DOHH2 (cell line): Measurements from ENCODE around the gene ZNF8.

Source experiments
- H3F3A ChIP-seq: fragments of 200-600 bp; sonication (generic), shearing (Covaris generic); 2 replicates; pipeline ENCODE4 v1.6.0; 2016; ENCODE audit warnings: antibody characterized with exemption, mild to moderate bottlenecking; ENCODE audit not compliant: control insufficient read depth, insufficient read depth
- H3K27ac ChIP-seq: fragments of 200-600 bp; sonication (generic); 2 replicates; pipeline ENCODE4 v1.5.1; 2014; ENCODE audit warnings: low read depth, mild to moderate bottlenecking, low read length, moderate library complexity
- H3K27me3 ChIP-seq: fragments of 200-600 bp; sonication (generic); 2 replicates; pipeline ENCODE4 v1.6.1; 2014; ENCODE audit warnings: mild to moderate bottlenecking, low read length, mixed read lengths; ENCODE audit not compliant: control insufficient read depth
- H3K36me3 ChIP-seq: fragments of 200-600 bp; sonication (generic); 2 replicates; pipeline ENCODE4 v1.6.1; 2014; ENCODE audit warnings: mild to moderate bottlenecking, low read length, moderate library complexity, mixed read lengths; ENCODE audit not compliant: control insufficient read depth
- H3K4me1 ChIP-seq: fragments of 200-600 bp; sonication (generic); 2 replicates; pipeline ENCODE4 v1.6.1; 2014; ENCODE audit warnings: mild to moderate bottlenecking, low read length, mixed read lengths; ENCODE audit not compliant: control insufficient read depth
- H3K4me2 ChIP-seq: fragments of 200-600 bp; sonication (generic); 2 replicates; pipeline ENCODE4 v1.6.0; 2014; ENCODE audit warnings: mild to moderate bottlenecking, low read length, moderate library complexity
- H3K4me3 ChIP-seq: fragments of 200-600 bp; sonication (generic); 2 replicates; pipeline ENCODE4 v1.5.1; 2014; ENCODE audit warnings: mild to moderate bottlenecking, low read length, mixed read lengths
- H3K79me2 ChIP-seq: fragments of 200-600 bp; sonication (generic); 2 replicates; pipeline ENCODE4 v1.6.1; 2014; ENCODE audit warnings: mild to moderate bottlenecking, low read length, mixed read lengths; ENCODE audit not compliant: control insufficient read depth
- H3K9me2 ChIP-seq: fragments of 200-600 bp; sonication (generic); replicated peaks from 2 replicates; pipeline ENCODE4 v1.6.1; 2014; ENCODE audit warnings: mild to moderate bottlenecking, low read length, mixed read lengths; ENCODE audit not compliant: control insufficient read depth
- H3K9me3 ChIP-seq: fragments of 200-600 bp; sonication (generic); 2 replicates; pipeline ENCODE4 v1.6.1; 2014; ENCODE audit warnings: antibody characterized with exemption, low read length, mixed read lengths; ENCODE audit not compliant: control insufficient read depth, insufficient read depth
- H4K20me1 ChIP-seq: fragments of 200-600 bp; sonication (generic); 2 replicates; pipeline ENCODE4 v1.6.0; 2014; ENCODE audit warnings: low read depth, mild to moderate bottlenecking, antibody characterized with exemption, low read length, moderate library complexity; ENCODE audit not compliant: control insufficient read depth, insufficient read depth
- EZH2phosphoT487 ChIP-seq: fragments of 200-600 bp; sonication (generic); IDR thresholded peaks from 2 replicates; pipeline ENCODE4 v1.6.1; 2017; ENCODE audit warnings: borderline replicate concordance, mild to moderate bottlenecking, antibody characterized with exemption, low read length, moderate library complexity, mixed read lengths
- TF ChIP-seq, protein P1 (sequence below): fragments of 200-600 bp; sonication (generic); IDR thresholded peaks from one replicate; pipeline ENCODE4 v1.5.1; 2014; ENCODE audit warnings: antibody characterized with exemption, mild to moderate bottlenecking, low read depth, low read length; ENCODE audit not compliant: poor library complexity, severe bottlenecking

The ZNF8 gene

DNA sequence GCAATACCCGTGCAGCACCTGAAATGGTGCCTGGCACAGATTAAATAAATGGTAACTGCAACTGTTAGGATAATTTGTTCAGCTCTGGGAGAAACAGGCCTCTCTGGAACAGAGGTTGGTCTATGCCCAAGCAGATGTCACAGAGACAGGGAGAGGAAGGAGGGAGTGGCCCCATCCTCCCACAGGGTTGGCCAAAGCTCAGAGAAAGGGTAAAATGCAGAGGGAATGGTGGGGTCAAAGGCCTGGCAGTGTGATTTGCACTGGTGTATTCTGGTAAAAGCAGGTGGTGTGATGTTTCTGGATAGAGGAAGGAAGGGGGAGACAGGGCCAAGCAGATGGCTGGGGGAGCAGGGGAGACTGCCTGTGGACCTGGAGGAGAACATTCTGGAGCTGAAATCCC lies 57.5 kb downstream of the ZNF8 start:
- Histone ChIP-seq H4K20me1 (no peaks in the 10 kb centered on the region), H3K79me2 (no peaks in the 10 kb centered on the region), H3K36me3 (peaks cover 23% of the 10 kb centered on the region), H3K27ac (no peak overlapping the region), H3K27me3 (no peaks in the 10 kb centered on the region), H3K4me1 (no peaks in the 10 kb centered on the region), H3F3A (no peaks in the 10 kb centered on the region), H3K4me3 (no peak overlapping the region), H3K9me2 (no peaks in the 10 kb centered on the region), H3K9me3 (no peaks in the 10 kb centered on the region), H3K4me2 (no peak overlapping the region)
- no peak for TF ChIP-seq EZH2phosphoT487
- TF ChIP-seq, protein P1, sequence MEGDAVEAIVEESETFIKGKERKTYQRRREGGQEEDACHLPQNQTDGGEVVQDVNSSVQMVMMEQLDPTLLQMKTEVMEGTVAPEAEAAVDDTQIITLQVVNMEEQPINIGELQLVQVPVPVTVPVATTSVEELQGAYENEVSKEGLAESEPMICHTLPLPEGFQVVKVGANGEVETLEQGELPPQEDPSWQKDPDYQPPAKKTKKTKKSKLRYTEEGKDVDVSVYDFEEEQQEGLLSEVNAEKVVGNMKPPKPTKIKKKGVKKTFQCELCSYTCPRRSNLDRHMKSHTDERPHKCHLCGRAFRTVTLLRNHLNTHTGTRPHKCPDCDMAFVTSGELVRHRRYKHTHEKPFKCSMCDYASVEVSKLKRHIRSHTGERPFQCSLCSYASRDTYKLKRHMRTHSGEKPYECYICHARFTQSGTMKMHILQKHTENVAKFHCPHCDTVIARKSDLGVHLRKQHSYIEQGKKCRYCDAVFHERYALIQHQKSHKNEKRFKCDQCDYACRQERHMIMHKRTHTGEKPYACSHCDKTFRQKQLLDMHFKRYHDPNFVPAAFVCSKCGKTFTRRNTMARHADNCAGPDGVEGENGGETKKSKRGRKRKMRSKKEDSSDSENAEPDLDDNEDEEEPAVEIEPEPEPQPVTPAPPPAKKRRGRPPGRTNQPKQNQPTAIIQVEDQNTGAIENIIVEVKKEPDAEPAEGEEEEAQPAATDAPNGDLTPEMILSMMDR = no peak

DNA sequence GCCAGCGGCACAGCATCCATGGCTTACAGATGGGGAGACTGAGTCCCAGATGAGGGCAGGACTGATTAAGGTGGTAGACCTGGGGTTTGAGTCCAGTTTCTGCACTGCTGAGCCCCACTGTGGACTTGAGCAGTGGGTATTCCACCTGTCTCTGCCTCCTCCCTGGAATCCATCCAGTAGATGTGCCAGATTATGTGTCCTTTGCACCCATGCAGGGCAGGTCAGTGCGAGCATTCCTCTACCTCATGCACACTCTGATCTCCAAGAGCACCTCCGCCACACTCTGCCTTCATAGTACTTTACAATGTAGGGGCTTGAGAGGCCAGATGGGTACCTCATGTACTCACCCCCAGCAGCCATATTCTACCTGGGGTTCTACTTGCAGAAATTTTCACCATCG lies 58.1 kb downstream of the ZNF8 start:
- no peak overlapping the region for H3K4me2 ChIP-seq
- no peaks in the 10 kb centered on the region for H3K9me3 ChIP-seq
- H3K27me3 ChIP-seq = no peaks in the 10 kb centered on the region
- H3F3A ChIP-seq = no peaks in the 10 kb centered on the region
- no peak overlapping the region for H3K4me3 ChIP-seq
- no peaks in the 10 kb centered on the region for H3K79me2 ChIP-seq
- no peaks in the 10 kb centered on the region for H3K9me2 ChIP-seq
- peaks cover 27% of the 10 kb centered on the region for H3K36me3 ChIP-seq
- TF ChIP-seq, protein P1 = no peak
- no peak for TF ChIP-seq EZH2phosphoT487
- no peaks in the 10 kb centered on the region for H4K20me1 ChIP-seq
- H3K4me1 ChIP-seq = no peaks in the 10 kb centered on the region
- H3K27ac ChIP-seq = no peak overlapping the region

DNA sequence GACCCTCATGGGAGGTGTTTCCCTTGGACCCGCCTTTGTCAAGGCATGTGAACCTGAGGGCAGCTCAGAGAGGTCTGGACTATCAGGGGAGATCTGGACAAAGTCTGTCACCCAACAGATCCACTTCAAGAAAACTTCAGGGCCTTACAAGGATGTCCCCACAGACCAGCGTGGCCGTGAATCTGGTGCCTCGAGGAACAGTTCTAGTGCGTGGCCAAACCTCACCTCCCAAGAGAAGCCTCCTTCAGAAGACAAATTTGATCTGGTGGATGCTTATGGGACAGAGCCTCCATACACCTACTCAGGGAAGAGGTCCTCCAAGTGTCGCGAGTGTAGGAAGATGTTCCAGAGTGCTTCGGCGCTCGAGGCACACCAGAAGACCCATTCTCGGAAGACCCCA lies 59.6 kb downstream of the ZNF8 start:
- Histone ChIP-seq H3K36me3 (peaks cover 27% of the 10 kb centered on the region), H3K9me3 (no peaks in the 10 kb centered on the region), H3F3A (no peaks in the 10 kb centered on the region), H3K27me3 (no peaks in the 10 kb centered on the region), H3K27ac (no peak overlapping the region), H3K79me2 (no peaks in the 10 kb centered on the region), H3K9me2 (no peaks in the 10 kb centered on the region), H3K4me3 (no peak overlapping the region), H4K20me1 (no peaks in the 10 kb centered on the region), H3K4me2 (no peak overlapping the region), H3K4me1 (no peaks in the 10 kb centered on the region)
- no peak for TF ChIP-seq EZH2phosphoT487
- TF ChIP-seq, protein P1 = no peak
